ENCODE data around the gene KNDC1.
"Not testable (repeated sequence)": the region's sequence is repeated elsewhere in the genome, so short reads cannot be mapped to it uniquely, and the experiment has no call there.

The KNDC1 gene

DNA sequence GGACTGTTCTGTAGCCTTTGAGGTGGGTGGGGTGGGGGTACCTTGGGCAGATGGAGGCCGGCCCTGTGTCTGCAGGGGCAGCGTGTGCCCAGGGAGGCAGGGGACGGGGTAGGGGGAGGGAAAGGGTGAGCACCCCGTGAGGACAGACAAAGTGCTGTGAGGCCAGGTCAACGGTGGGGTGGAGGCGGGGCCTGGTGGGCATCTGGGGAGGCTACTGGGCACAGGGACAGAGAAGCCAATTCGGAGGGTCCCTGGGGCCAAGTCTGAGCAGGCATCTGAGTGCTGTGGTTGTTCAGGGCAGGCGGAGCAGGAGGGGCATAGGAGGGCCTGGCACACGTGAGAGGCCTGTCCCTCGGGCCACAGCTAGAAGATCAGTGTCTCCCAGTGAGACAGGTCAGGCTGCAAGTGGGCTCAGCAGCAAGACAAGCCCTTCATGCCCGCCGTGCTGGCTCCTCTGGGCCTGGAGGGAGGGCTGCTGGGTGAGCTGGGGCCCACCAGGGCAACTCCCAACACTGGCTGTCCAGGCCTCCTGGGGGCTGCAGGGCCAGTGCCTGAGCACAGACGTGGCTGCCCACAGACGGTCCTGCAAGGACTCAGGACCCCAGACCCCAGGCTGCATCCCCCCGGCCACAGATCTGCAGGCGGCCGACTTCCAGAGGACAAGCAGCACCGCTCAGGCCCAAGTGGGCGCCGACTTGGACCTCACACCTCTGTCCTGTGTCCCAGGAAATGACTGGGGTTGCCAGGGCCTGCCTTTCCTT, 26.4 kb upstream of the KNDC1 start:
- peaks cover 5% of the 10 kb centered on the region for H3K9me3 ChIP-seq (ENCODE audit: insufficient read depth, low read depth, low read length)
- H2BK5ac ChIP-seq (ENCODE audit: low read depth, low read length, poor library complexity), result no peak overlapping the region
- DNase-seq, result no peak
- no peaks in the 10 kb centered on the region for H3K36me3 ChIP-seq (ENCODE audit: control insufficient read depth in 1 of 2, insufficient read depth in 2 of 2, low read length in 2 of 2)
- H3K79me1 ChIP-seq (ENCODE audit: low read length), result no peaks in the 10 kb centered on the region
- no peak overlapping the region for H4K8ac ChIP-seq (ENCODE audit: low read depth, low read length)
- no peak overlapping the region for H3K4ac ChIP-seq (ENCODE audit: low read depth, low read length)
- H2AK5ac ChIP-seq (ENCODE audit: low read length), result no peak overlapping the region
- no peak overlapping the region for H4K12ac ChIP-seq (ENCODE audit: low read depth, low read length)
- H3K4me2 ChIP-seq (ENCODE audit: low read length), result no peak overlapping the region
- no peak overlapping the region for H3K18ac ChIP-seq (ENCODE audit: low read length)
- no peak overlapping the region for H3K27ac ChIP-seq (ENCODE audit: low read depth, low read length)
- no CpG with 5 or more reads among the region's 20 CpGs for WGBS (ENCODE audit: extremely low coverage, insufficient coverage, insufficient read length)
- H3K4me1 ChIP-seq (ENCODE audit: control insufficient read depth in 1 of 2, insufficient read depth in 2 of 2, low read length in 2 of 2), result no peaks in the 10 kb centered on the region
- H2AFZ ChIP-seq (ENCODE audit: insufficient read depth, low read length, poor library complexity), result no peak overlapping the region
- H4K91ac ChIP-seq (ENCODE audit: low read depth, low read length), result no peak overlapping the region
- no peak overlapping the region for H2BK12ac ChIP-seq (ENCODE audit: low read length)
- no peak overlapping the region for H3K14ac ChIP-seq (ENCODE audit: low read length)
- no peak overlapping the region for H3K23ac ChIP-seq (ENCODE audit: low read length)
- no peak overlapping the region for H2BK120ac ChIP-seq (ENCODE audit: insufficient read depth, low read length, poor library complexity)
- no peak overlapping the region for H3K9ac ChIP-seq (ENCODE audit: low read length)
- no peaks in the 10 kb centered on the region for H3K27me3 ChIP-seq (ENCODE audit: insufficient read depth, low read length)
- no peak overlapping the region for H3K4me3 ChIP-seq (ENCODE audit: low read depth, low read length)
- H3K79me2 ChIP-seq (ENCODE audit: control insufficient read depth, insufficient read depth, low read length, poor library complexity), result no peaks in the 10 kb centered on the region

DNA sequence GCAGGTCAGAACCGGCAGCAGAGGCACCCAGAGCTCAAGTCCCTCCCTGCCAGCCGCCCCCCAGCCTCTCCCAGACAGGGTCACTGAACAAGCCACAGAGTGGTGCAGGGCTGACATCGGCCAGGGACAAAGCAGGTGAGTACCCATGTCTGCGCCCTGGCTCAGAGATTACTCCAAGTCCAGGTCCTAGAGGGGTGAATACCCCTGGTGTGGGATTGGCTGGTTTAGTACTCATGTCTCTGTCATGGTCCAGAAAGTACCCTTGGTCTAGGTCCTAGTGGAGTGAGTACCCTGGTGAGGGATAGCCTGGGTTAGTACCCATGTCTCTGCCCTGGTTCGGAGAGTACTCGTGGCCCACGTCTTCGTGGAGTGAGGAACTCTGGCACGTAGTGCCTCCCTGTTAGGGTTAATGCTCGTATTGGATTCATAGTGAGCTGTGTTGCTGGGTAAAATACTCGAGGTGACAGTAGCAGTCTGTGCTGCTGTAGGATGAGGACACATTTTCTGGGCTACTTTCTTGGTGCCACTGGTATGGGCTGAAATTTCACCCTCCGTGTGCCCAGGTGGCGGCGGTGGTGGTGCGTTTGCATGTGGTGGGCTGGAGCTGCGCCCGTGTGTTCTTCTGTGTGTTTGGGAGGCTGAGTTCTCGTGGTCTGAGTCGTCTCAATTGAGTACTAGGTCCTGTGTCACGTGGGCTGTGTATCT, 25.5 kb upstream of the KNDC1 start:
- Histone ChIP-seq H3K27ac (ENCODE audit: low read depth, low read length) (no peak overlapping the region), H3K9ac (ENCODE audit: low read length) (no peak overlapping the region), H3K14ac (ENCODE audit: low read length) (no peak overlapping the region), H3K79me1 (ENCODE audit: low read length) (no peaks in the 10 kb centered on the region), H3K18ac (ENCODE audit: low read length) (no peak overlapping the region), H3K9me3 (ENCODE audit: insufficient read depth, low read depth, low read length) (peaks cover 2% of the 10 kb centered on the region), H3K79me2 (ENCODE audit: control insufficient read depth, insufficient read depth, low read length, poor library complexity) (no peaks in the 10 kb centered on the region), H4K91ac (ENCODE audit: low read depth, low read length) (no peak overlapping the region), H3K4me2 (ENCODE audit: low read length) (no peak overlapping the region), H2AFZ (ENCODE audit: insufficient read depth, low read length, poor library complexity) (no peak overlapping the region), H4K8ac (ENCODE audit: low read depth, low read length) (no peak overlapping the region), H3K4me3 (ENCODE audit: low read depth, low read length) (no peak overlapping the region), H3K4me1 (ENCODE audit: control insufficient read depth in 1 of 2, insufficient read depth in 2 of 2, low read length in 2 of 2) (no peaks in the 10 kb centered on the region), H3K27me3 (ENCODE audit: insufficient read depth, low read length) (no peaks in the 10 kb centered on the region), H2BK120ac (ENCODE audit: insufficient read depth, low read length, poor library complexity) (no peak overlapping the region), H2AK5ac (ENCODE audit: low read length) (no peak overlapping the region), H2BK5ac (ENCODE audit: low read depth, low read length, poor library complexity) (no peak overlapping the region), H4K12ac (ENCODE audit: low read depth, low read length) (no peak overlapping the region), H3K23ac (ENCODE audit: low read length) (no peak overlapping the region), H2BK12ac (ENCODE audit: low read length) (no peak overlapping the region), H3K4ac (ENCODE audit: low read depth, low read length) (no peak overlapping the region), H3K36me3 (ENCODE audit: control insufficient read depth in 1 of 2, insufficient read depth in 2 of 2, low read length in 2 of 2) (no peaks in the 10 kb centered on the region)
- DNase-seq, result no peak
- WGBS (ENCODE audit: extremely low coverage, insufficient coverage, insufficient read length), result no CpG with 5 or more reads among the region's 20 CpGs

DNA sequence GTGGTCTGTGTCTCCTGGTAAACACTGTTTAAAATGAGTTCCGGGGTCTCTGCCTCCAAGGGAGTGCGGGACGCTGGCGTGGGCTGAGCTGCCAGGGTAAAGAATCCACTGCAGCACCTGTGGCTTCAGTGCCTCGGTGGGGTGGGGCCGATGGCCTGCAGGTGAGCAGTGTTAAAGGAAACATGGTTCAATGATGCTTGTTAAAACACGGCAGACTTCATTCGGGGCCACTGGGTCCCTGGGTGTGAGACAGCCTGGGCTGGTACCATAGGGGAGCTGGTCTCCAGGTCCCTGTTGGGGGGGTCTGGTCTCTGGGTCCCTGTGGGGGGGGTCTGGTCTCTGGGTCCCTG, 24.9 kb upstream of the KNDC1 start:
- no peak overlapping the region for H2BK120ac ChIP-seq (ENCODE audit: insufficient read depth, low read length, poor library complexity)

DNA sequence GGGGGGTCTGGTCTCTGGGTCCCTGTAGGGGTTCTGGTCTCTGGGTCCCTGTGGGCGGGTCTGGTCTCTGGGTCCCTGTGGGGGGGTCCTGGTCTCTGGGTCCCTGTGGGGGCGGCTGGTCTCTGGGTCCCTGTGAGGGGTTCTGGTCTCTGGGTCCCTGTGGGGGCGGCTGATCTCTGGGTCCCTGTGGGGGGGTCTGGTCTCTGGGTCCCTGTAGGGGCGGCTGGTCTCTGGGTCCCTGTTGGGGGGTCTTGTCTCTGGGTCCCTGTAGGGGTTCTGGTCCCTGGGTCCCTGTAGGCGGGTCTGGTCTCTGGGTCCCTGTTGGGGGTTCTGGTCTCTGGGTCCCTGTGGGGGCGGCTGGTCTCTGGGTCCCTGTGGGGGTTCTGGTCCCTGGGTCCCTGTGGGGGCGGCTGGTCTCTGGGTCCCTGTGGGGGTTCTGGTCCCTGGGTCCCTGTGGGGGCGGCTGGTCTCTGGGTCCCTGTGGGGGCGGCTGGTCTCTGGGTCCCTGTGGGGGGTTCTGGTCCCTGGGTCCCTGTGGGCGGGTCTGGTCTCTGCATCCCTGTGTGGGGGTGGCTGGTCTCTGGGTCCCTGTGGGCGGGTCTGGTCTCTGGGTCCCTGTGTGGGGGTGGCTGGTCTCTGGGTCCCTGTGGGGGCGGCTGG, 22.4 kb upstream of the KNDC1 start:
- not testable (repeated sequence) for H4K12ac ChIP-seq (ENCODE audit: low read depth, low read length); H4K8ac ChIP-seq (ENCODE audit: low read depth, low read length); H3K4me3 ChIP-seq (ENCODE audit: low read depth, low read length); DNase-seq; H2BK12ac ChIP-seq (ENCODE audit: low read length); H3K23ac ChIP-seq (ENCODE audit: low read length); H3K9ac ChIP-seq (ENCODE audit: low read length); H2BK120ac ChIP-seq (ENCODE audit: insufficient read depth, low read length, poor library complexity); H3K18ac ChIP-seq (ENCODE audit: low read length); H3K4ac ChIP-seq (ENCODE audit: low read depth, low read length); H3K27ac ChIP-seq (ENCODE audit: low read depth, low read length); H2AFZ ChIP-seq (ENCODE audit: insufficient read depth, low read length, poor library complexity); H3K4me2 ChIP-seq (ENCODE audit: low read length); H2AK5ac ChIP-seq (ENCODE audit: low read length); H4K91ac ChIP-seq (ENCODE audit: low read depth, low read length); H3K14ac ChIP-seq (ENCODE audit: low read length); H3K79me2 ChIP-seq (ENCODE audit: control insufficient read depth, insufficient read depth, low read length, poor library complexity); H3K79me1 ChIP-seq (ENCODE audit: low read length); H3K4me1 ChIP-seq (ENCODE audit: control insufficient read depth in 1 of 2, insufficient read depth in 2 of 2, low read length in 2 of 2); H3K27me3 ChIP-seq (ENCODE audit: insufficient read depth, low read length); H2BK5ac ChIP-seq (ENCODE audit: low read depth, low read length, poor library complexity); H3K9me3 ChIP-seq (ENCODE audit: insufficient read depth, low read depth, low read length); H3K36me3 ChIP-seq (ENCODE audit: control insufficient read depth in 1 of 2, insufficient read depth in 2 of 2, low read length in 2 of 2)
- WGBS (ENCODE audit: extremely low coverage, insufficient coverage, insufficient read length), result no CpG with 5 or more reads among the region's 12 CpGs

More for the DNA sequence above, 24.9 kb upstream of the KNDC1 start:
- no peak overlapping the region for H2BK12ac ChIP-seq (ENCODE audit: low read length)
- no peak overlapping the region for H3K14ac ChIP-seq (ENCODE audit: low read length)
- H4K12ac ChIP-seq (ENCODE audit: low read depth, low read length), result no peak overlapping the region
- no peak for DNase-seq
- H3K4me3 ChIP-seq (ENCODE audit: low read depth, low read length), result no peak overlapping the region
- WGBS (ENCODE audit: extremely low coverage, insufficient coverage, insufficient read length), result no CpG with 5 or more reads among the region's 8 CpGs
- H4K8ac ChIP-seq (ENCODE audit: low read depth, low read length), result no peak overlapping the region
- no peak overlapping the region for H3K4ac ChIP-seq (ENCODE audit: low read depth, low read length)
- H2AK5ac ChIP-seq (ENCODE audit: low read length), result no peak overlapping the region
- H3K23ac ChIP-seq (ENCODE audit: low read length), result no peak overlapping the region
- no peaks in the 10 kb centered on the region for H3K79me2 ChIP-seq (ENCODE audit: control insufficient read depth, insufficient read depth, low read length, poor library complexity)
- H3K4me1 ChIP-seq (ENCODE audit: control insufficient read depth in 1 of 2, insufficient read depth in 2 of 2, low read length in 2 of 2), result no peaks in the 10 kb centered on the region
- no peak overlapping the region for H3K4me2 ChIP-seq (ENCODE audit: low read length)
- no peak overlapping the region for H2BK5ac ChIP-seq (ENCODE audit: low read depth, low read length, poor library complexity)
- no peaks in the 10 kb centered on the region for H3K79me1 ChIP-seq (ENCODE audit: low read length)
- no peak overlapping the region for H3K18ac ChIP-seq (ENCODE audit: low read length)
- H2AFZ ChIP-seq (ENCODE audit: insufficient read depth, low read length, poor library complexity), result no peak overlapping the region
- H4K91ac ChIP-seq (ENCODE audit: low read depth, low read length), result no peak overlapping the region
- H3K36me3 ChIP-seq (ENCODE audit: control insufficient read depth in 1 of 2, insufficient read depth in 2 of 2, low read length in 2 of 2), result no peaks in the 10 kb centered on the region
- H3K27ac ChIP-seq (ENCODE audit: low read depth, low read length), result no peak overlapping the region
- peaks cover 2% of the 10 kb centered on the region for H3K9me3 ChIP-seq (ENCODE audit: insufficient read depth, low read depth, low read length)
- no peaks in the 10 kb centered on the region for H3K27me3 ChIP-seq (ENCODE audit: insufficient read depth, low read length)
- H3K9ac ChIP-seq (ENCODE audit: low read length), result no peak overlapping the region

All from trophoblast cell (in vitro differentiated cells and primary cell).